CD4-positive, alpha-beta T cell treated with Interleukin-17A for 1 hour (primary cell): ENCODE data around the gene RGS1.

Experiments
- DNase-seq: peaks from one replicate; pipeline ENCODE4 v3.0.0-alpha.2; 2020

Gene RGS1, protein sequence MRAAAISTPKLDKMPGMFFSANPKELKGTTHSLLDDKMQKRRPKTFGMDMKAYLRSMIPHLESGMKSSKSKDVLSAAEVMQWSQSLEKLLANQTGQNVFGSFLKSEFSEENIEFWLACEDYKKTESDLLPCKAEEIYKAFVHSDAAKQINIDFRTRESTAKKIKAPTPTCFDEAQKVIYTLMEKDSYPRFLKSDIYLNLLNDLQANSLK

DNA sequence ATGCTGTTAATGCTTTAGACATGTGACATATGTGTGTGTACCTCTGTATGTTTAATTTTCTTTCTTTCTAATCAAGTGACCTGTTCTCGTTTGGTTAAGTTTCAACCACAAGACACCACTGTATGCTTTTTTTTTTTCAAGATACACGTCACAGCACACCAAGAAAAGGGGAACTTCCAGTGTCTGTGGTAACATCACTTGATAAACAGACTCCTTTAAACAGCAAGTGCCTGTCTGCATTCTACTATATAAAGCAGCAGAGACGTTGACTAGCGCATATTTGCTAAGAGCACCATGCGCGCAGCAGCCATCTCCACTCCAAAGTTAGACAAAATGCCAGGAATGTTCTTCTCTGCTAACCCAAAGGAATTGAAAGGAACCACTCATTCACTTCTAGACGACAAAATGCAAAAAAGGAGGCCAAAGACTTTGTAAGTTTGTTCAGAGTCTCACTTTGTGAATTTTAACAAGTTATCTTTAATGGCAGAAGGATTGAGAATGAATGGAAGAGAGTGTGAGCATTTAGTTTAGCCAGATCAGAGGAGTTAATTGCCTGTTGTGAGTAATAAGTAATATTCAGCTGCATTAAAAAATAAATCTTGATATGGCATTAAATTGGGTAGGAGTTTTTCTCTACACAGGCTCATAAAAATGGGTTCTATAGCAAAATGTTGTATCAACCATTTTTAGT, at the start of gene RGS1:
RGS1 (plus strand) TSS at position 275 of the 691 bp plus-strand sequence; CDS start at position 295, 20 bp downstream.
- peak; percentile 91 for DNase-seq

DNA sequence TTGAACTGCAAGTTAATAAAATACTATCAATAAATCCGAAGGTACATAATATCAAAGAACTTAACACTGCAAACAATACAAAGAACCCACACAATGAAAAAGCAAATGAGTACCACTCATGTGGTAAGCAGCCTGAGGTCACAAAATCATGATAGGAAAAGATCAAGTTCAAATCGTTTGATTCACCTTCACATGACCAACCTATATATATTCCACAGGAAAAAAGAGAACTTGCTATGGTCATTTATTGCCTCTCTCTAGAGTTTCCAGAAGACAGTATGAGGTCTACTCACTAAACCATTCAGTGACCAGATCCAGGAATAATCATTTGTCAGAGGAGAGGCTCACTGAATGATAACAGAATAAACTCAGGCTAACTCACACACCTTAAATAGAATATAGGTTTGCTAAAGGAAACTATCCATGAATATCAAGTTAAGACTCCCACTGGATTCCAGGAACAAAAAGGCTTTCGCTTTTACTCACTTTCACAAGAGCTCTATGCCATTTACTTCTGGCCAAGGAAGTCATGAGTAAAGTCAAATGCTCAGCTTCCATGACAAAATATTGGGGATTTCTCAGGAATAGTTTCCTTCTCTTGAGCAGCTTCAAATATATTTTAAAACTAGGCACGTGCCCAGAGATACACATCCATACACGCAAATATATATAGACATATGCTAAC, 48.3 kb upstream of the RGS1 start:
- DNase-seq = no peak

DNA sequence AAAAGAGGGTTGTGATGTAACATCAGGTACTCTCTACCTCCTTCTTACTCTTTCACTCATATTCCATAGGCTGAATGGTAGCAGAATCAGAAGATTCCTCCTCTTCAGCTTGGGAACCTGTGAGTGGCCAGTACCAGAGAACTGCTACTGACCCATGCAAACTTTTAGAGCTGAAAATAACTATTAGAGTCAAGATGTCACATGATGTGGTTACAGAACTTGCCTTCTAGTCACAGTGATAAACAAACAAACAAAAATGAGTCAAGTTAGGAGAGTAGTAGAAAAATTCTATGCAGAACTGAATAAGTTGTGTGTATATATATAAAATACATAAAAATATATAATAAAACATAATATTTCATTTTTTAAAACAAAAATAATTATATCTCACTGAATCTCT, 47.6 kb upstream of the RGS1 start:
- no peak for DNase-seq

DNA sequence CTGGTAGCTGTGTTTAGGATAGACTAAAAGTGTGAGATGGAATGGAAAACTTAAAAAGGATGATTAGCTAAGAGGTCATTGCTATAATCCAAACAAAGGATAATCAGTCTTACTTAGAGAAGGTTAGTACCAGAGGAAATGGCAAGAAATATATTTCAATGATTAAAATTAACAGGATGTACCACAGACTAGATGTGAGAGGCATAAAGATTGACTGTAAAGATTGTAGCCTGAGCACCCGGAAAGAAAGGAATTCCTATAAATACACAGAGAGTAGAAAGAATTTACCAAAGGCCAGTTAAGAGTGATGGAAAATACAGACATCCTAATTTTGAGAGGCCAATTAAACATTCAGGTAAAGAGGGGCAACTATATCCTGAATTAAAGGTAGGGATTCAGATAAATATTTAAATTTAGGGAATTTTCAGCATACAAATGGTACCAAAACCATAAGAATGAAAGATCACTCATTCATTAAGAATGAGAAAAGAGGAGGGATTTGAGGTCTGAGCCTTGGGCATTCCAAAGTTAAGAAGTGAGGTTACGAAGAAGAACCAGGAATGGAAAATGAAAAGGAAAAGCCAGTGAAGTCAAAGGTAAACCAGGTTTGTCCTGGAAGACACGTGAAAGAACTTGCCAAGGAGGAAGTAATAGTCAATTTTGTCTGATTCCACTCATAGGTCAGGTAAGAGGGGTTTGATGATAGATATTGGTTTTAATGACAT, 46.4 kb upstream of the RGS1 start:
- no peak for DNase-seq

DNA sequence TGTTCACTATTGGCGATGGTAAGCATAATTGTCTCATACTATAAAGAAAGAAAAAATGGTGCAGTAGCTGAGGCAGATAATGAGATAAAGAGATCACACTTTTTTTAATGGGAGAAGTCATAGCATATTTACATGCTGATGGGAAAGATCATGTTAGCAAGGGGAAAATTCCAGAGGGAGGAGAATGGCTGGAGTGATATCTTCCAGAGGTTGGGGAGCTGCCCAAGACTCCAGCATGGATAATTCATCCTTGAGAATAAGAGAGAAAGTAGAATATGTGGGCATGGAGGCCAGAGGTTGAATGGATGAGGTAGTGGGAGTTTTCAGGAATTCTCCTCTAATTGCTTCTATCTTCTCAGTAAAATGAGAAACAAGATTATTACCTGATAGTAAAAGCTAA, 45.8 kb upstream of the RGS1 start:
- DNase-seq = no peak

DNA sequence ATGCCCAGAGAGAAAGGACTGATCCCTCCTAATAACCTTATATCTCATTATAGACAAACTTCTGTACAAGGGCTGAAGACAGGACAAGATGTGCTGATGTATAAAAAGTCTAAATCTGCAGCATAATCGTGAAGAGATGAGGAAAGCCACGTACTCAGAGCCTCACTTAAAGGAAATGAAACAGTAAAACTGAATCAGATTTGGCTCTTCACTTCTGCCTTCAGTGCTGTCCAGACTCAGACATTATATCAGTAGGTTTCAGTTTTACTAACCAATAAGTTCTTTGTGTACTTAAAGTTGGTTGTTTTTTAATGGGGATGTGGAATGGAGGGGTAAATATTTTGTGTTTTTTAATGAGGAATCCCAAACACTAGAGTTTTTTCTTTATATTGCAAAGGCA, 45.3 kb upstream of the RGS1 start:
- no peak for DNase-seq

DNA sequence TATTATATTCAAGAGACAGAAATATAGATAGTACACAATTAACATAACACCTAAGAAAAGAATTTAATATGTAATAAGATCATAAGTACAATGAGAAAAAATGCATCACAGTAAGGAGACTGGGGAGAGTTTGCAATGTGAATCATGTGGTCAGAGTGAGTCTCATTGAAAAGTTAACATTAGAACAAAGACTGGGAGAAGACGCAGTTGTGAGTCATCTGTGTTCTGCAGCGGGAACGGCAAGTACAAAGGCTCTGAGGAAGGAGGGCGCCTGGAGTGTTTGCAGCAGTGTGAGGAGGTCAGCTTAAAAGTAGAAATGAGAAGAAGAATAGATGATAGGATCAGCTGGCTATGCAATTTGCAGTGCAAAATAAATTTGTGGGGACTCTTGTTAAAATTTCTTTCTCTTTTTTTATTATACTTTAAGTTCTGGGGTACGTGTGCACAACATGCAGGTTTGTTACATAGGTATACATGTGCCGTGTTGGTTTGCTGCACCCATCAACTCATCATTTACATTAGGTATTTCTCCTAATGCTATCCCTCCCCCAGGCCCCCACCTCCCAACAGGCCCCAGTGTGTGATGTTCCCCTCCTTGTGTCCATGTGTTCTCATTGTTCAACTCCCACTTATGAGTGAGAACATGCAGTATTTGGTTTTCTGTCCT, 44.4 kb upstream of the RGS1 start:
- peak; percentile 37 for DNase-seq

DNA sequence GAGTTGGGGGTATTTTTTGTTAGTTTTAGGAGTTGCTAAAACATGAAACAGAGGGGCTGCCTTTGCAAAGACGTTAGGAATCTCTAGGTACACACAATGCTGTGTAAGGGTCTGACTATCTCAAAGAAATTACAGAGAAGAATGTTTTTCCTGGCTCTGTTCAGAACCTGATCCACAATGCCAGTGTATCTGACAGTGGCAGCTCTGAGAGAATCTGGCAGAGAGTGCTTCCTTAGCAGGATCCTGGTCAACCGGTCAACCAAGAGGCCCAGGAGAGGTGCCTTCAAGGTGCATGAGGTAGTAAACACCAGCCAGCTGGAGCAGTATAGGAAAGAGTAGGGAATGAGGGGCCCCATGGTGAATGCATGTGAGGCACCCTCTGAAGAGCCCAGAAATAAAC, 40.9 kb upstream of the RGS1 start:
- no peak for DNase-seq

DNA sequence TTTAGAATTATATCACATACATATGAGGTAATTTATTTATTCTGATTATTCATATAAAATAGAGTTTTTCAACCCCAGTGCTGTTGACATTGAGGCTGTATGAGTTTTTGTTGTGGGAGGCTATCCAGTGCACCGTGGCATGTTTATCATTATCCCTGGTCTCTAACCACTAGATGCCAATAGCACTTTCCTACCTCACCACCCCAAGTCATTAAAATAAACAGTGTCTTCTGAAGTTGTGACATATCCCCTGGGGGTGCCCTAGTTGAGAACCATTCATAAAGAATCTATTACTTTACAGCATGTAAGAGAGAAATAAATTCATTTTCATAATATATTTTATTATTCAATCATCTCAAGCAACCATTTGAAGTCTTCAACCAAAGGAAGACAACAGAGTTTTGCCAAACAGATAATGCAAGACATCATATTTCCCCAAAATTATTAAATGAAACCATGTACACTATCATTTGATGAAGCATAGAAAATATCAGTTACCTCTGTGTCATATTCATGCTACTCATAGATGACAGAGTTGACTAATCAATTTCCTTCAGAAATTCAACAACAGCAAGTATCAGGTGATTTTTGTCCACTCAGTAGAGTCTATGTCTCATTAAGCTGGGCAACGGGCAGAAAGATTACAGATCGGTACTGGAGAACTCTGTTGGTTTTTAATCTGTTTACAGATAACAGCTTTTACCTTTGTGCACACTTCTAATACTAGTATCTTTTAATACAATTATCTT, 39.5 kb upstream of the RGS1 start:
- DNase-seq = no peak

DNA sequence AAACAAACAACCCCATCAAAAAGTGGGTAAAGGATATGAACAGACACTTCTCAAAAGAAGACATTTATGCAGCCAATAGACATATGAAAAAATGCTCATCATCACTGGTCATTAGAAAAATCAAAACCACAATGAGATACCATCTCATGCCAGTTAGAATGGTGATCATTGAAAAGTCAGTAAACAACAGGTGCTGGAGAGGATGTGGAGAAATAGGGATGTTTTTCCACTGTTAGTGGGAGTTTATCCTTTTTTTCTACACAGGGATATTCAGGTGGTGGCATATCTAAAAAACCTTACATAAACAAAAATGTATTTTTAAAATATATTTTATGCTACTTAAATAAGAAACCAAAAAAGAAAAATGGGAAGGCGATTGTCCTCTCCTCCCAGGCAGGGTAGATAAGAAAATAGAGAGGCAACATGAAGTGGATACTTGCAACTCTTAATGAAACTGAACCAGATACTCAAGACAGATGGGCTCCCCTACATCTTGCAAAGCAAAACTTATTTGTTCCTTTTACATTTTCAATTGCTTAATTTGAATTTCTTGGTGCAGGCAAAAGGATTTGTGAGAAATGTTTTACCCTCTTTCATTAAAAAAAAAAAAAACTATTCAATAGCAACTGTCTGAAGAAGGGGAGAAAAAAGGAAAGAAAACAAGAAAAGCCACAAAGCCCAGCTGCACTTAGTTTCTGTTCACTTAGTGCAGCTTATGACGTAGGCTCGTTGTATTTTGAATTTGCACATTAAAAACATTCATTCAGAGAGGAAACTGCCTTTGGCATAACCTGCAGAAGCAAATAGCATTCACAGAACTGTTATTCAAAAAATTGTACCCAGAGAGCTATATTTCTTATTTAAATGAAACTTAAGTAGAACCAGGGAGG, 36.9 kb upstream of the RGS1 start:
- DNase-seq = peak; percentile 67

DNA sequence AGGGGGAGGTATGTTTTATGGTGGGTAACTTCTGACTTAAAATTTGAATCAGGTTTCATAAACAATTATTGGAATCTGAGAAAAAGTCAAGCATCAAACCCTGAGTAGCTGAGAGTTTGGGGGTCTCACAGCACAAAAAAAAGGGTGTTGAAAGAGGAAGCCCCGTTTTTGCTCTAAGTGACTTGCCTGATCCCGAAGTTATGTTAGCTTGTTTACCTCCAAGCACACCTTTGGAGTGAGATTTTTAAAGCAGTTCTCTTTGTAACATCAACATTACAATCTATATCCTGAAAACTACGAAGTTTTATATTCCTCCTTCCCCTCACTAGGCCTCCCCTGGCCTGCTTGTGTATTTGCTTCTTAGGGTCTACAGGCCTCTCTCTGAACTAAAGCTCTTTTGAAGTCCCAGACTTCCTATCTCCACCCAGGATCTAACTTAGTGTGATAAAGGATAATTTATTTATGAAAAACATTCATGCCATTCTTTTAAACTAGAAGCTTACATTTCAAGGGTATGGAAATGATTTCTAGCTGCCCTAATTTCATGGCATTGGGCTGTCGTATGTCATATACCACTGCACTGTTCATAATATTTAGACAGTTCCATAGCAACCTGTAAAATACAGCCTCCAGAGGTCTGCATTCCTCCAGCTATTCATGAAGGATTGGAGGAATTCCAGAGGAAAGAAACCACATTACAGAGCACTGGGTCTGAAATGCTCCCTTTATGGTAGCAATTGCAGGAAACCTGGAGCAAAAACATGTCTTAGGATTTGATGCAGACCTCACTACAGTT, 36.1 kb upstream of the RGS1 start:
- no peak for DNase-seq

DNA sequence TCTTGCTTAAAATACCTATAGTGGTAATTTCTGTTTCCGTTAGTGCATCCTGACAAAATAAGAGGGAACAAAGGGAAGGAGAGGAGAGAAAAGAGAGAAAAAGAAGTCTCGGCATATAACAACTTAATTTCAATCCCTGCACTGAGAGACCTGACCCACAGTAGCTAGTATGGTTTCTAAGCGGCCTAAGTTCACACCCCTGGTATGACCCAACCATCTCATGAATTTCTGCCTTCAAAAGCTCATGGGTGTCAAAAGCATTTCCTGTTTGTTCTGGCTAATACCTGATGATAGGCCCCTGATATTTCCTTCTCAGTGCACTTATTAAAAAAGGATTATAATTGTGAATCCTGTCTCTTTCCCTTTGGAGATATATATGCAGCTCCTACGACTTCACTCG, 32.1 kb upstream of the RGS1 start:
- no peak for DNase-seq

DNA sequence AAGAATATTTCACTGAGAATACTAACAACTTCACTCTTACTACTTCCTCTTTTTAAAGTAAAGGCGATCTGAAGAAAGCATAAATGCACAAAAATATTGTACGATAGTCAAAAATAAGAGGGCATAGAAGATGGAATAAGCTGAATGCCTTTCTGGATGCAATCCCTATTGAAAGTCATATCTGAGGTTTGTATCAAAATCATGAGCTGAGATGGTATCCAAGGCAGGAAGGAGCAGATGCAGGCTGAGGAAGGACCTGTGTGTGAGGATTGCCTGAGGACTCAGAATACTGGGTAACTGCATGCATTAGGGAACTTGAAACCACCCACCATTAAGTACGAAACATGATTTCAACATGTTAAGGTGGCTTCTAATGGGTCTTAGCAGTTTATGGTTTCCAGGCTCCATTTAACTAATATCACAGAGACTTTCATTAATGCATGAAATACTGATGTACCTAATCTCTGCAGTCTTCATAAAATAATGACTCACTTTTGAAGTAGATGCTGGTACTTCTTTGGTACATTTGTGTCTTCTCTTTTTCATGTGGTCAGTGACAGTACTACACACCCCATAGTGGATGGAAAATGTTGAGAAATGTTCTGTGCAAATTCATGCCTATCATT, 29.6 kb upstream of the RGS1 start:
- DNase-seq = no peak

DNA sequence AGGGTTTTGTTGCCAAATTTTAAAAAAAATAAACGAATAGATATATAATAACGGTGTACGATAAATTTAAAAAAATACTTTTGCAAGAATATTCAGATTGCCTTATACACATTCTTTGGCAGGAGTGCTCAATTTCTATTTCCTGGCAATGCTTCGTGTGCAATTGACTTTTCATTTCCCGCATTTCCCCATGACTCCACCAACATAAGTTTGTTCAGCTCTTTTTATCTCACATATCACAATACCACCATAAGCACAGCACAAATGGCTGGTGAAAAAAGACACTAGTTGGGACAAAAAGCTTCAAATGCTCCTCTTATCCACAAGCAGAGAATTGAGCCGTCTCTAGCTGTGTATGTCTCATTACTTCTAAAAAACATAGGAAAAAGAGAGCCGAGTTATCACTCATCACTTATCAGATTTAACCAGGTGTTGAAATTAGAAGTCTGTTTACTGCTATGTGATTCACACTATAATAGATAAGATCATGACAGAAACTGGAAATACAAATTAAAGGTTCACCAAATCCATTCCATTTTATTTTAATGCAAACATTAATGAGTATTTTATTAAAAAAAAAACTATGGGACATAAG, 28.9 kb upstream of the RGS1 start:
- DNase-seq = no peak

DNA sequence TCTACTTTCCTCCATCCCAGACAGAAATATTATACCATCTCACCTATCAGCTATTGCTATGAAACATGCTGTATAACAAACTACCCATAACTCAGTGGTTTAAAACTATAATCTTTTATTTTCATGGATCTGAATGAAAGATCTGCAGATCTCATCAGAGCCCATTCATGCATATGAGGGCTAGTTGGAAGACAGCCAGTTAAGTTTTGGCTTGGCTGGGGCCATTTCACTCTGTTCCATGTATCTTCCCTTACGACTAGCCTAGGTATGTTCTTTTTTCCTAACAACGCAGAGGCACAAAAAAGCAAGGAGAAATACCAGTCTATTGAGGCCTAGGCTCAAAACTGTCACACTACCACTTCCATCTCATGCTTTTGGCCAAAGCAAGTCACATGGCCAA, 28.1 kb upstream of the RGS1 start:
- no peak for DNase-seq

DNA sequence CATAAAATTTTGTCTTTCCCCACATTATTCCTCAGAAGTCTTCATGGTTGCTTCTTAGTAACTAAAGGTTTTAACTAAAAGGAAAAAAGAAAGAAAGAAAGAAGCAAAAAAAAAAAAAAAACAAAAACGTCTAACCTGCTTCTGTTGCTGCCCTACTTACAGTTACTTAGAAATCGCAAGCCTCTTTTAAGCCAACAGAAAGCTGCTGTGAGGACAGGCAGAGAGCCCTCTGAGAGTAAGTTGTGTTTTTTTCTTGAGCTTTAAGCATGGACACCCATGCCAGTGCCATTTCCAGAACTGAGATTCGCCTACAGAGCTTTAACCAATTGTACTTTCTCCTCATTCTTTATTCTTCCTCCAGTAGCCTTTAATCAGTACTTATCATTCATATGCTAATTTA, 25.6 kb upstream of the RGS1 start:
- no peak for DNase-seq

DNA sequence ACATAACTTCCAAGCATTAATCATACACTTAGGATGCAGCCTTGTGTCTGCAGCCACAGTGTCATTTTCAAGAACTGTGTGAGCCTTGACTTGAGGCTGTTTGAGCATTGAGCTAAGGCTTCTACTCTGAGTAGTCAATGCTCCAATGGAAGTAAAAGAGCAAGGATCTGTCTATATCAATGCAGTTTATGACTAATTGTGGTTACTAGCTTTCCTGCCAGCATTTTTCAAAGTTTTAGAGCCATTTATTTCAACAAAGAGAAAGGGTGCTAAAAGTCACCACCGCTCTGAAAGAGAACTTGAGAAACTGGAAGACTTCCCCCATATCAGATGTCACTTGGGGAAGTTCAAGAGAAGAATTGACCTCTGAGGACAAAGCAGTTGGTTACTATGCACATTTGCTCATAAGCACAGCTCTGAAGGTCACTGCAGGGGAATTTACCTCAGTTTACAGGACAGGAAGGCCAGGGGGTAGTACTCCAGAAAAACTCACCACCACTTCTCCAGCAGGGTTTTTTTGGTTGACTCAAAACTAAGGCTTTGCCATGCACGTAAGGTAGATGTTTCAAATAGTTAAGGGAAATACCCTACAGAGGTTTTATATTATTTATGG, 24.5 kb upstream of the RGS1 start:
- peak; percentile 39 for DNase-seq

DNA sequence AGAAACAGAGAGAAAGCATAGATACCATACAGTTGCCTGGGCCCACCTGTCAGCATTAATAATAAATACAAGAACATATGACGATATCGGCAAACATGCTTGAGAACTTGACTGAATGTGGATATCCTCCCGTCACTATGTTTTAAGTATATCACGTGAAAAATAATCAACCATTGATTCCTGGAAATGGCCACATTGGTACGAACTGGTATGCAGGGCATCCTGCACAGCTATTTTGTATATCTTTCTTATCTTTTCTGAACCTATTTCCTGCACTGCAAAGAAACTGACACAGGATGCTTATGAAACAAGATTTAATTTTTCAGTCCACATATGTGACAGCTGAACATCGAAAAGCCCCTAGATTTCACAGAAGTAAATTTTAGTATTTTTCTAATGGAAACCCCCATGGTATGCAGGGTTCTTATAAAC, 22.8 kb upstream of the RGS1 start:
- DNase-seq = peak; percentile 53

DNA sequence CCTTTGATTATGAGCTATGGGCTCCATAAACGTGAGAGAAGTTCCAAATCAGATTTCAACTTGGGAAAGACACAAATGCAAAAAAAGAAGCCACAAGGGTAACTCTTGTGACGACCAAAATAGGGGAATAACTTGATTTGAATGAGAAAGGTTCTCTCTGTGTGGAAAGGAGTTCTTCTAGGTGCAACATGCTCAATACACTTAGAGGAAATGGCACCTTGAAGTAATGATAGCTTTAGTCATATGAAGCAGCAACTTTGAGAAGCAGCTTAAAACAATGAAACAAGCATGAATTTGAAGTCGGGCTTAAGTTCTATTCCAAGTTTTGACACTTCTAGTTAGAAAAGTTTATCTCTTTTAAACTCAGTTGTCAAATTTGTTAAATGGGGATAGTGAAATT, 21.8 kb upstream of the RGS1 start:
- no peak for DNase-seq
